Body of pancreas (tissue), 4 donors: ENCODE measurements around the gene COL4A4. TPM values are rescaled to one million over a fixed set of nuclear protein-coding genes. Genes with fewer than 3 reads are reported as not detected.

Source experiments
- ATAC-seq: fragments of 150-250 bp; one replicate; pipeline ENCODE4 v1.9.1; 2016
- DNase-seq, 4 donors: peaks; one replicate each; pipeline ENCODE4 v3.0.0-alpha.2; 2019
- H3K27ac ChIP-seq, 4 donors: fragments of 200-600 bp; sonication (generic); 1 replicate in 3 of 4; 2 replicates in 1 of 4; pipeline versions ENCODE4 v1.5.1 to v1.6.1; 2016 to 2019; ENCODE audit warnings: mild to moderate bottlenecking in 1 of 4, mixed read lengths in 1 of 4, moderate library complexity in 1 of 4
- H3K27me3 ChIP-seq, 2 donors: fragments of 200-600 bp; sonication (generic); one replicate each; pipeline ENCODE4 v1.6.0; 2016; ENCODE audit warnings: mild to moderate bottlenecking in 1 of 2
- H3K36me3 ChIP-seq, 2 donors: fragments of 200-600 bp; sonication (generic); replicated peaks in 1 of 2; 2 replicates each; pipeline ENCODE4 v1.5.1; 2016; ENCODE audit warnings: low read depth in 2 of 2; ENCODE audit not compliant: insufficient read depth in 1 of 2
- H3K4me1 ChIP-seq: fragments of 200-600 bp; sonication (generic); one replicate; pipeline ENCODE4 v1.6.0; 2016
- H3K4me3 ChIP-seq, 2 donors: fragments of 200-600 bp; sonication (generic); 1 replicate in 1 of 2; 2 replicates in 1 of 2; pipeline ENCODE4 v1.5.1; 2016 to 2019
- H3K9me3 ChIP-seq, 3 donors: fragments of 200-600 bp; sonication (generic); 1 replicate in 2 of 3; 2 replicates in 1 of 3; pipeline ENCODE4 v1.5.1; 2016
- CTCF ChIP-seq, 7 experiments: fragments of 450-650 bp in 4 of 7; fragments of 200-600 bp in 3 of 7; sonication (generic) in 3 of 7; IDR thresholded peaks; one replicate each; pipeline ENCODE4 v1.5.1; 2016 to 2019; ENCODE audit warnings: antibody characterized with exemption in 7 of 7
- POLR2A ChIP-seq, 3 donors: fragments of 450-650 bp; IDR thresholded peaks; one replicate each; pipeline ENCODE4 v1.6.1; 2016; ENCODE audit warnings: antibody characterized with exemption in 3 of 3, mild to moderate bottlenecking in 2 of 3
- WGBS, 2 donors: methylation state at CpG; one replicate each; pipeline ENCODE4 v1.1.5; 2017; 5-methylcytosine and 5-hydroxymethylcytosine counted together
- intact Hi-C: fragments of 100-400 bp; cut with DNase I; formaldehyde crosslinking; loops from one replicate; pipeline ENCODE4 v1.15.1; 2023
- total RNA-seq, 2 donors: library from RNA; depleted of rRNA; stranded (reverse); fragments of >200 nt; gene quantifications; one replicate each; pipeline ENCODE4 v1.1.0, GENCODE V29; 2016

The COL4A4 gene
- total RNA-seq, 2 donors from 2014 or later: 2.3 to 10.5 TPM

- Histone ChIP-seq H3K9me3 (no peaks in the 10 kb centered on the region), H3K36me3 (no peaks in the 10 kb centered on the region), H3K27me3 (no peaks in the 10 kb centered on the region), H3K4me1 (no peaks in the 10 kb centered on the region), H3K27ac (no peak overlapping the region), H3K4me3 (no peak overlapping the region)
- TF ChIP-seq POLR2A (IDR thresholded peaks at IDR 0.05): no peak
- TF ChIP-seq CTCF (IDR thresholded peaks at IDR 0.05): no peak
- DNase-seq: no peak
- no peak for ATAC-seq
- WGBS, 2 donors: 78 to 79% methylated on average over 2 of the region's 2 CpGs
- intact Hi-C loops: no loop called here
Observed at GRCh38 chr2:227150222-227150936, 13.6 kb downstream of the COL4A4 start.

- Histone ChIP-seq H3K36me3 (no peaks in the 10 kb centered on the region), H3K9me3 (no peaks in the 10 kb centered on the region), H3K4me1 (no peaks in the 10 kb centered on the region), H3K27ac (no peak overlapping the region), H3K27me3 (no peaks in the 10 kb centered on the region), H3K4me3 (no peak overlapping the region)
- 78 to 87% methylated on average over 2 of the region's 2 CpGs for WGBS, 2 donors
- intact Hi-C loops: no loop called here
- ATAC-seq: no peak
- TF ChIP-seq CTCF (IDR thresholded peaks at IDR 0.05) (no peak), POLR2A (IDR thresholded peaks at IDR 0.05) (no peak)
- DNase-seq: no peak
Observed at GRCh38 chr2:227148106-227148505, 15.9 kb downstream of the COL4A4 start.

- TF ChIP-seq POLR2A (IDR thresholded peaks at IDR 0.05): no peak
- TF ChIP-seq CTCF (IDR thresholded peaks at IDR 0.05): no peak
- no peaks in the 10 kb centered on the region for H3K27me3 ChIP-seq
- WGBS, 2 donors: 78 to 91% methylated on average over 3 of the region's 3 CpGs
- H3K4me1 ChIP-seq: no peaks in the 10 kb centered on the region
- no peaks in the 10 kb centered on the region for H3K9me3 ChIP-seq
- ATAC-seq: no peak
- DNase-seq: no peak
- no peak overlapping the region for H3K27ac ChIP-seq
- no peaks in the 10 kb centered on the region for H3K36me3 ChIP-seq
- H3K4me3 ChIP-seq: no peak overlapping the region
- intact Hi-C loops: no loop called here
Observed at GRCh38 chr2:227147023-227147422, 17.0 kb downstream of the COL4A4 start.

- H3K27ac ChIP-seq: no peak overlapping the region
- 80 to 94% methylated on average over 6 of the region's 6 CpGs for WGBS, 2 donors
- TF ChIP-seq CTCF (IDR thresholded peaks at IDR 0.05): no peak
Observed at GRCh38 chr2:227146456-227146855, 17.5 kb downstream of the COL4A4 start.

GRCh38 chr2:227143895-227144294, 20.1 kb downstream of the COL4A4 start:
- intact Hi-C loops: no loop called here
- H3K4me3 ChIP-seq: no peak overlapping the region
- TF ChIP-seq POLR2A (IDR thresholded peaks at IDR 0.05) (no peak), CTCF (IDR thresholded peaks at IDR 0.05) (no peak)
- DNase-seq (no peak), ATAC-seq (no peak)
- H3K27ac ChIP-seq: no peak overlapping the region
- H3K36me3 ChIP-seq: no peaks in the 10 kb centered on the region
- H3K9me3 ChIP-seq: no peaks in the 10 kb centered on the region
- H3K27me3 ChIP-seq: no peaks in the 10 kb centered on the region
- H3K4me1 ChIP-seq: no peaks in the 10 kb centered on the region
- 75 to 82% methylated on average over 1 of the region's 1 CpG for WGBS, 2 donors

More at GRCh38 chr2:227146456-227146855, 17.5 kb downstream of the COL4A4 start:
- H3K9me3 ChIP-seq: no peaks in the 10 kb centered on the region
- no peaks in the 10 kb centered on the region for H3K27me3 ChIP-seq
- no peaks in the 10 kb centered on the region for H3K36me3 ChIP-seq
- DNase-seq (no peak), ATAC-seq (no peak)
- no peak overlapping the region for H3K4me3 ChIP-seq
- intact Hi-C loops: no loop called here
- H3K4me1 ChIP-seq: no peaks in the 10 kb centered on the region
